GM21423 (cell line): ENCODE data around the gene KCNH2.
"Not testable (repeated sequence)": the region's sequence is repeated elsewhere in the genome, so short reads cannot be mapped to it uniquely, and the experiment has no call there.

Source experiments
- ATAC-seq: cut with Tn5 transposase; IDR thresholded peaks from one replicate; pipeline ENCODE4 v1.9.1; 2021; ENCODE audit warnings: mild to moderate bottlenecking, moderate library complexity; ENCODE audit not compliant: unreplicated experiment

KCNH2 gene

GRCh38 chr7:150978126-150978789 lies at the start of gene KCNH2:
KCNH2 (minus strand) TSS chr7:150978321; CDS start chr7:150977913, 408 bp downstream.
- ATAC-seq, result no peak

- not testable (repeated sequence) for ATAC-seq
These were observed 49.6 kb upstream of the KCNH2 start for GRCh38 chr7:151027728-151028130.

- ATAC-seq, result not testable (repeated sequence)
These were observed 48.9 kb upstream of the KCNH2 start for GRCh38 chr7:151026771-151027727.

GRCh38 chr7:151025924-151026671 lies 48.0 kb upstream of the KCNH2 start:
- ATAC-seq, result no peak

GRCh38 chr7:151024435-151025056 lies 46.4 kb upstream of the KCNH2 start, which contains the start of gene ATG9B:
ATG9B (minus strand) TSS chr7:151024494; CDS start chr7:151024423, 71 bp downstream.
- ATAC-seq, result no peak

GRCh38 chr7:151023232-151023631 lies 45.1 kb upstream of the KCNH2 start:
- no peak for ATAC-seq

GRCh38 chr7:151020231-151020630 lies 42.1 kb upstream of the KCNH2 start:
- ATAC-seq, result no peak

- ATAC-seq, result no peak
These were observed 41.0 kb upstream of the KCNH2 start for GRCh38 chr7:151019130-151019447.

GRCh38 chr7:151018421-151019129 lies 40.5 kb upstream of the KCNH2 start:
- ATAC-seq, result no peak

- no peak for ATAC-seq
These were observed 39.9 kb upstream of the KCNH2 start for GRCh38 chr7:151017953-151018420.

- no peak for ATAC-seq
These were observed 39.3 kb upstream of the KCNH2 start for GRCh38 chr7:151017370-151017952.

GRCh38 chr7:151016942-151017341 lies 38.8 kb upstream of the KCNH2 start:
- no peak for ATAC-seq

GRCh38 chr7:151016505-151016904 lies 38.4 kb upstream of the KCNH2 start:
- ATAC-seq, result no peak

GRCh38 chr7:151015967-151016366 lies 37.8 kb upstream of the KCNH2 start:
- ATAC-seq, result no peak

- ATAC-seq, result no peak
These were observed 36.8 kb upstream of the KCNH2 start for GRCh38 chr7:151014950-151015349.

GRCh38 chr7:151013733-151014497 lies 35.8 kb upstream of the KCNH2 start:
- peak; percentile 45 for ATAC-seq

GRCh38 chr7:151013356-151013732 lies 35.2 kb upstream of the KCNH2 start:
- peak; percentile 4 for ATAC-seq

GRCh38 chr7:151012911-151013347 lies 34.8 kb upstream of the KCNH2 start:
- ATAC-seq, result no peak
